T-helper 1 cell (primary cell): ENCODE results near the gene OLIG2.

Experiments used
- DNase-seq, 5 donors: peaks; one replicate each; pipeline ENCODE4 v3.0.0-alpha.2; 2012 to 2020

OLIG2 gene

GRCh38 chr21:33033961-33034413 lies 8.3 kb downstream of the OLIG2 start:
- DNase-seq: no peak

DNA sequence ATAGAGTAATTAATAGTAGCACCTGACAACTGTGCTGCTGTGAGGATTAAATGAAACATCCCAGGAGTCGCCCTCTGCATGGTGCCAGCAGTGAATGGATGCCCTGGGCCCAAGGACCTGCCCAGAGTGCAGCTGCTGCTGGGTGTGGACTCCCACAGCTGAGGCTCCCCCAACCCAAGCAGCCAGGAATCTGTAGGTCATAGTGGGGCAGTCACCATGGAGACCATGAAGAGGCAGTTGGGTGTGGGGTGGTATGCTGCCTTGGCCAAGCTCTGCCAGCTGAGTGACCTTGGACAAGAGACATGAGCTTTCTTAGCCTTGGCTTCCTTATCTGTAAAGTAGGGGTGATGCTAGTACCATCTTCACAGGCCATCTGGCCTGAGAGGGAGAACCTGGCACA lies 9.4 kb downstream of the OLIG2 start:
- DNase-seq: no peak

- peak in 1 of 5 donors; percentile 56 for DNase-seq
Observed at GRCh38 chr21:33036430-33037162, 10.9 kb downstream of the OLIG2 start.

- no peak for DNase-seq
Observed at GRCh38 chr21:33037501-33037900, 11.8 kb downstream of the OLIG2 start.

GRCh38 chr21:33039536-33039935 lies 13.8 kb downstream of the OLIG2 start:
- DNase-seq: no peak

- DNase-seq: no peak
Observed at GRCh38 chr21:33040215-33040614, 14.5 kb downstream of the OLIG2 start.

DNA sequence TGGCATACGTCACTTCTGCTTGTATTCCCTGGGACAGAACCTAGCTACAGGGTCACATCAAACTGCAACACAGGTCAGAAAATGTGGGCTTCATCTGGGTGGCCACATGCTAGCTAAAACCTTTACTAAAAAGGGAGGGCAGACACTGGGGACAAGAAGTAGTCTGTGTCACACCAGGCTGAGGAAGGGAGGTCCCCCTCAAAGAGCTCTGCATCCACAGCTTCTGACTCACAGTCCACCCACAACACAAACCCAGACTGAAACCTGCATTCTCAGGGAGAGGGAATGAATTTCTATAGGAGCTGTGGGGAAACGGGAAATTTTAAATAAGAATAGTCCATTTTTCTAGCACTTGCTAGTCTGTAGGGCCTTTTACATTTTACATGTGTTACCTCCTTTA lies 16.2 kb downstream of the OLIG2 start:
- DNase-seq: no peak

- no peak for DNase-seq
Observed at GRCh38 chr21:33042812-33043211, 17.1 kb downstream of the OLIG2 start.

- no peak for DNase-seq
Observed at GRCh38 chr21:33046455-33046854, 20.7 kb downstream of the OLIG2 start.

DNA sequence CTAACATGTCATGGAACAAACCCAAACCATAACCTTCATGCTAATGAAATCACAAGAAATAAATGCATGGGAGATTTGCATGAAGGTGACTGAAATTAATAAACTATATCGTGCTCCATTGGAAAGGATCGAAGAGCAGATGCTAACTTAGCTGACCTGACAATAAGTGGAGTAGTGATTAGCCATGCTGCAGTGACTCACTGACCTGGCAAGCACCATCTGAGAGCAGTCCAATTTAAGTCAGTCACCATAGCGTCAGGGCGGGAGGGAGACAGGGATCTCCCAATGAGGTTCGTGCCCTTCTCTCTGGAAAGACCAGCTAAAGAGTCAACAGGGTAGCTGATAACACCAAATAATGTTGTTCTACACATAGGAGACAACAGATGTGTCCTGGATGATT lies 21.5 kb downstream of the OLIG2 start:
- DNase-seq: no peak

DNA sequence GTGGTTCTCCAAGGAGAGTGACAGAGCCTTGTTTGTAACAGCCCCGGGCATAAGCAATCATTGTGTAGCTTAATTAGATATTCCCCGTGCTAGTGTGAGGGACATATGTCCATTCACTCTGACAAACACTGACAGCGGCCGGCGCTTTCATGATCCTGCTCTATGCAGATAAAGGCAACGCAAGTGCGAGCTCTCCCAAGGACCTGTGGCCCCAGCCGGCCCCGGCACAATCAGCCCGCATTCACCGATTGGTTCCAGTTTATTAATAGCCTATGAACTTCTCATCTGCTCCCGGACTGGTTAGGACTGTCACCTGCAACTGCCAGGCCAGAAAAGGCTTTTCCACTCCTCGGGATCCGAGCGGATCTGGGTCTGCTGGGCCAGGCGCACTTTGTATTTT lies 26.2 kb downstream of the OLIG2 start:
- DNase-seq: no peak

DNA sequence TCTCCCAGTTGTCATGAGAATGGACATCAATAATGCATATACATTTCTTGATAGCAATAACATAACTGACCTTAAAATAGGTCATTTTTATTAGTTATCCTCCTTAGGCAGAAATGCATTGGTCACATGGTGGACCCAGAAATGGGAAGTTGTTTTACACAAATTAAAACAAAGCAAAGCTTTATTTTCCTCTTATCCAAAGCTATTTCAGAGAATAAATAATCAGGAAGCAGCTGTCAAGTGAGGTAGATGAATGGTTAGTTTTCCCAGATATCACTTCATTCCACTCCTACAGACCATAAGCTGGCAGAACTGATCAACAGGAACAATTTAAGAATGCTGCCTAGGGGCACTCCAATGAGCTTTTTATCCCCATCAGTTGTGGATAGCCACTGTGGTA lies 28.2 kb downstream of the OLIG2 start:
- DNase-seq: no peak

GRCh38 chr21:33055991-33056390 lies 30.3 kb downstream of the OLIG2 start:
- DNase-seq: no peak

DNA sequence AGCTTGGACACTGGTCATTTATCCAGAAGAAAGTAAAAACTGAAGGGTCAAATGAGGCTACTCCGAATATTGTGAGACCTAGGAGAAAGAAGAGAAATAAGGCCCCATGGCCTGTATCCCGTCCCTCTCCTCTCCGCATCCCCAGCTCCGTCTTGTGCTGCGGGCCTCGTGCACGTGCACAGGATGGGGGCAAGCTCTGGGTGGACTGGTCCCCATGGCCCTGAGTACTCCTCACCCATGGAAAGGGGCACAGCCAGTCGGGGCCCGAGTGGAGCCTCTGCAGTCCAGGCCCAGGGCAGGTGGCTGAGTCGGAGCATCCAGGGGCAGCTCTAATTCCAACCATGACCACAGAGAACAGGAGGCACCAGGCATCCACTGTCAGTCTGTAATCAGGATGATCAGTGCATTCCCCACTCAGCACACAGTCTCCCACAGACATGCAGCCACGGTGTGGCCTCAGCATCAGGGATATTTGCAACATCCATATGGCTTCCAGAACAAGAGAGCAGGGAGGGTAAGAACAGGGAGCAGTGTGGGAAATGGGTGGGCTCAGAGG lies 31.7 kb downstream of the OLIG2 start:
- no peak for DNase-seq

- no peak for DNase-seq
Observed at GRCh38 chr21:33058527-33058926, 32.8 kb downstream of the OLIG2 start.

GRCh38 chr21:33058957-33059356 lies 33.2 kb downstream of the OLIG2 start:
- no peak for DNase-seq

DNA sequence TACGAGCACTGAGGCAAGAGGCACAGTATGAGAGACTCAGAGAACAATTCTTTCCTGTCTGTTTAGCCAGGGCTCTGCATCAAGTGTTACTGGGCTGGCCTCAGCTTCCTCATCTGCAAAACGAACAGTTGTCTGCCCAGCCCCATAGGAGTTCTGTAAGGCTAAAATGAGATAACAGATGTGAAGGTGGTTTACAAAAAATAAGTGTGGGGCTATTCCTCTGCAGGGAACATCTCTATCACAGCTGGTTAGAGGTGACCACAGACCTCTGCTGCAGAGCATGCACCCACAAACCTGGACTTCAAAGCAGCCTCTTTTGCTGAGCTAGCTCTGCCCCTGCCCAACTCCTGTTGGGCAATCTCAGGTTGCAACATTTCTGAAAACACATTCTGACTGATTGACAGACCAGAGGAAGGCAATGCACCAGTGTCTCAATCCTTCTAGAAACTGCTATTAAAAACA lies 33.7 kb downstream of the OLIG2 start:
- DNase-seq: peak in 1 of 5 donors; percentile 38

DNA sequence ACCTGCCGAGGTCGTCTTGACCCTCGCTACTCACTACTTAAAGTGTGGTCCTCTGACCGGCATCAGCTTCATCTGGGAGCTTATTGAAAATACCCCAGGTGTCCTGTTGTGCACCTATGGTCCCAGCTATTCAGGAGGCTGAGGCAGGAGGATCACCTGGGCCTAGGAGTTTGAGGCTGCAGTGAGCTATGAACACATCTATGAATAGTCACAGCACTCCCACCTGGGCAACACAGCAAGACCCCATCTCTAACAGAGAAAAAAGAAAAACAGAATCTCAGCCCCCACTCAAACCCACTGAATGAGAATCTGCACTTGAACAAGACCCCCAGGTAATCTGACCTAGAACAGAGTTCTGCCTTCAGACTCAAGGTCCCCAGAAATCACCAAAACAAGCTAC lies 35.5 kb downstream of the OLIG2 start:
- DNase-seq: no peak

DNA sequence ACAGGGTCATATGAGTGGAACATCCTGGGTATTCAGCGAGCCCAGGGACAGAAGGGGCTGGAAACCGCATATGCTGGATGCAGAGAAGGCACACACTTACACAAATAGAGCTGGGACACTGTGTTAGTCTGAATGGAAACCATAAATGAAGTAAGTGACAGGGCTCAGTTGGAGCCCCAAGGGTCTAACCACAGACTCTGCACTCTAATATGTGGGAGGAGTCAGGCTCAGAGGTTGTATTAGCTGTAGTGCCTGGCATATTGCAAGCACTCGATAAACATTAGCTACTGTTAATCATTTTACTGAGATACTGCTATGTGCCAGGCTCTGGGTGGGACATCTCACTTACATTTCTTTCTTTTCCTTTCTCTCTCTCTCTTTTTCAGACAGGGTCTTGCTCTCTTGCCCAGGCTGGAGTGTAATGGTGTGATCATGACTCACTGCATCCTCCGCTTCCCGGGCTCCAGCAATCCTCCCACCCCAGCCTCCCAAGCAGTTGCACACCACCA lies 37.7 kb downstream of the OLIG2 start:
- no peak for DNase-seq

DNA sequence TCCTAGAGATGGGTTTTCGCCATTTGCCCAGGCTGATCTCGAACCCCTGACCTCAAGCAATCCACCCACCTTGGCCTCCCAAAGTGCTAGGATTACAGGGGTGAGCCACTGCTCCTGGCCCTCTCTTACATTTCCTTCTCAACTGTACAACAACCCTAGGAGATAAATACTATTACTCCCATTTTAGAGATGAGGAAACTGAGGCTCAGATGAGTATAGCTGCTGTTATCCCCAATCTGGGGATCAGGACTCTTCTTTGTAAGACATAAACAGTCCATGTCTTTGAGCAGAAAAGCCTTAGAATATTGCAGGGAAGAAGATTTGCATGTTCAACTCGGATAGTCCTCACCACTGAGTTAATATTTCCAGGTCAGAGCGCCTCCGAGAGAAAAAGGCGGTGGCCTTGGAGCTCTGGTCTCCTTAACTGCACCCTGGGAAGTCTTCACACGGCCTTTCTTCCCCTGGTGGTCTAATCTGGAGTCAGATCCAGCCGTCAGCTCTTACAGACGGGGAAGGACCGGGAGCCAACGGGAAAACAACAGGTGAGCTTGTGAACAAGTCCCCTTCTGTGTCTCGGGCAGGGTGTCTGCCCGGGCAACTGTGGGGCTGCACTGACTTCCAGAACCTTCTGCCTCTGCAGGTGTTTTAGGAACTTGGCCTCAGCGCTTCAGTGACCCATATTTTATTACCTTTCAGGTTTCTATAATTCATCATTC lies 38.3 kb downstream of the OLIG2 start:
- DNase-seq: no peak

DNA sequence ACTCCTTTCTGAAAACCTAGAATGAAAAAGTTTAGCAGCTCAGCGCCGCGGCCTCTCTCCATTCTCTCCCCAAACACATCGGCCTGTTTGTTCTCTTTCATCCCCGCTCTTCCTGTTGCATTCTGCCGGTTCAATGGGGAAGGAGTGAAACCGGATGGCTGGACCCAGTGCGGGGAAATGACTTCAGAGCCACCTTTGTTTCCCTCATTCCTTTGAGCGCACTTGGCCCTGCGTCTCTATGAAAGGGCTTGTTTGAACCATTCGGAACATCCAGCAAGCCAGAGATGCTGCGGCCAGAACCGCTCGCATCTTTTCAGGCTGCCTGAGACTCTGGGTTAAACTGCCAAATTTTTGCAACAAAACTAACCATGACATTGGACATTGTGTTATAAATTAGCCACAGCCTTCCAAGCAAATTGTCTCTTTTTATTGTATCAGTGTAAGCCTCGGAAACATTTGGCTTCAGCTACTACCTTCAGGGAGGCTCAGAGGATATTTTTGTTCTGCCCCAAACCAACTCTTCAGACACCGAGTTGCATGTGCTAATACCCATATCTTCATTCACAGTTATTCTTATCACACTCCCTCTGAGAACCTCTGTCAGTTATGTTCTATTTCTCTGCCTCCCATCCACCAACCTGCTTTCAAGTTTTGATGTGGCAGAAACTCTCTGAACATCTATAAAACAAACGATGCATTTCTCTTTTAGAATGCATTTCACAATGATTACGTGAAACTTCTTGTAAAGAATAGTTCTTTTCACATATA lies 39.1 kb downstream of the OLIG2 start:
- no peak for DNase-seq

- DNase-seq: no peak
Observed at GRCh38 chr21:33067043-33067442, 41.3 kb downstream of the OLIG2 start.

- DNase-seq: no peak
Observed at GRCh38 chr21:33067457-33067856, 41.7 kb downstream of the OLIG2 start.
